ENCODE measurements around the gene DPY19L1. TPM values are rescaled to one million over a fixed set of nuclear protein-coding genes. Genes with fewer than 3 reads are reported as not detected.
"Not testable (repeated sequence)": the region's sequence is repeated elsewhere in the genome, so short reads cannot be mapped to it uniquely, and the experiment has no call there.

Gene DPY19L1
- total RNA-seq, 3 donors from 2014 or later: 5.7 to 7.4 (median 7.0) TPM

DNA sequence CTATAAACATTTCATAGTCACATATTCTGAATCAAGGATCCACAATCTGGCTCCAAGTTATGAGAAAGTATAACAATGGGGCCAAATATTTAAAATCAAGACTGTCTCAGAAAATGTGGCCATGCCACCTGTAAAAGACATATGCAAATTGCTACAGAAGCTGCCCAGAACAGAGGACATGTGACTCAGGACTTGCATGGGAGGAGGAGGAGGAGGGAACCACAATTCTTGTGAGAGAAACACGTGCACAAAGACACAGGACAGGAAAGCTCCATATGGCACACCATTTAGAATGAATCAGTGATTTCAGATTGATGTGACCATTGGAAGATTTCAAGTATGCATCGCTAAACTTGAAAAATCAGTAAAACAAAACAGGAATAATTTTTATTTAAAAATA lies 133.4 kb downstream of the DPY19L1 start:
- peaks cover 26% of the 10 kb centered on the region for H3K27me3 Mint-ChIP-seq (ENCODE audit: low read depth)
- not testable (repeated sequence) for H3K4me1 Mint-ChIP-seq (ENCODE audit: low read depth); DNase-seq; ATAC-seq; H3K9me3 Mint-ChIP-seq; H3K36me3 Mint-ChIP-seq (ENCODE audit: insufficient read depth); H3K4me3 Mint-ChIP-seq

GRCh38 chr7:34902182-34902581 lies 135.1 kb downstream of the DPY19L1 start:
- Mint-ChIP-seq H3K27me3 (ENCODE audit: low read depth) (peaks cover 22% of the 10 kb centered on the region), H3K9me3 (no peaks in the 10 kb centered on the region), H3K4me1 (ENCODE audit: low read depth) (no peaks in the 10 kb centered on the region), H3K4me3 (no peak overlapping the region), H3K36me3 (ENCODE audit: insufficient read depth) (no peaks in the 10 kb centered on the region)
- DNase-seq (no peak), ATAC-seq (no peak)

DNA sequence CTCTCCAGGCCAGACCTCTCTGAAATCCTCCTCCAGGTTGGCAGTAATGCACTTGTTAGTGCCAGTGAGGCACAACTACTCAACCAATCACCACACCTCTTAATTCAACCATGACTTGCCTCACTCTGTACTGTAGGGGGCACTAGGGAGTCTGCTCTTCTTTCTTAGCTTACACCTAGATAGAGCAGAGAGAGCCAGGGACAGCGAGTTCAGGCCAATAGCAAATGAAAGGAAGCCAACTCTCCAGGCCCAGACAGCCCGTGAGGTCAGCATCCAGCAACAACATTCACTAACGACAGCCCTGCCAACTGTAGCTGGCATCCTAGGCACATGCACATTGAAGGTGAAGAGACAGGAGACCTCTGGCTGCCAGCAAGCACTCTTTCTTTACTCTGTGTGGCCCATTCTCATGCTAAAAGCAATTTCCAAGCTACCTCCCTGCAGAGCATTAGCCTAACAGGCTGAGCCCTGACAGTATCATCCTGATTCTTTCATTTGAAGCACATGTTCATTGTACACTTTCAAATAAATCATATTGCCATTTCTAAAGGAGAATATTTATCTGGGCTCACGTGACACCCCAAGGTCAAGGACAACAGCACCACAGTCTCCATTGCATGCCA lies 136.3 kb downstream of the DPY19L1 start:
- no peak for DNase-seq
- peaks cover 16% of the 10 kb centered on the region for H3K27me3 Mint-ChIP-seq (ENCODE audit: low read depth)
- peaks cover 2% of the 10 kb centered on the region for H3K9me3 Mint-ChIP-seq
- ATAC-seq: no peak
- H3K36me3 Mint-ChIP-seq (ENCODE audit: insufficient read depth): no peaks in the 10 kb centered on the region
- no peaks in the 10 kb centered on the region for H3K4me1 Mint-ChIP-seq (ENCODE audit: low read depth)
- H3K4me3 Mint-ChIP-seq: no peak overlapping the region

GRCh38 chr7:34895202-34895601 lies 142.1 kb downstream of the DPY19L1 start:
- DNase-seq (no peak), ATAC-seq (no peak)
- H3K36me3 Mint-ChIP-seq (ENCODE audit: insufficient read depth): no peaks in the 10 kb centered on the region
- H3K27me3 Mint-ChIP-seq (ENCODE audit: low read depth): peaks cover 11% of the 10 kb centered on the region
- H3K4me3 Mint-ChIP-seq: no peak overlapping the region
- peaks cover 17% of the 10 kb centered on the region for H3K9me3 Mint-ChIP-seq
- H3K4me1 Mint-ChIP-seq (ENCODE audit: low read depth): no peaks in the 10 kb centered on the region

- Mint-ChIP-seq H3K27me3 (ENCODE audit: low read depth) (peaks cover 13% of the 10 kb centered on the region), H3K4me1 (ENCODE audit: low read depth) (no peaks in the 10 kb centered on the region), H3K36me3 (ENCODE audit: insufficient read depth) (no peaks in the 10 kb centered on the region), H3K9me3 (peaks cover 9% of the 10 kb centered on the region), H3K4me3 (no peak overlapping the region)
- DNase-seq (no peak), ATAC-seq (no peak)
These were observed 147.3 kb downstream of the DPY19L1 start for GRCh38 chr7:34889951-34890350.

DNA sequence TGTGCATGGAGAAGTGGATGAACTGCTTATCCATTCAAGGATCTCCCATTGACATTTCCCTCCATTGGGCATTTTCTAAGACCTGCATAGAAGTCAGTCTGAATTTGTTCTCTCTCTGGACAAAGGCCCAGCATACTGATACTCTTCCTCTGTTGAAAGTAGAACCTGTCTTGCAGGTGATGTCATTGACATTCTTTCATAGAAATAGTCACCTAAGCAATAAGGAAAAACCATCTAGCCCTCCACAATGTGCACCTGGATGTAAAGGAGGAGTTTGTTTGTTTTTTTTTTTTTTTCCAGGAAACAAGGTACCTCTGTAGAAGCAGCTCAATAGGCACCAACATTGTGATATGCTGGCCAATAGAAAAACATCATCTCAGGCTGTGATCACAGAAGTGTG lies 150.4 kb downstream of the DPY19L1 start:
- no peak for DNase-seq
- Mint-ChIP-seq H3K4me1 (ENCODE audit: low read depth) (no peaks in the 10 kb centered on the region), H3K27me3 (ENCODE audit: low read depth) (peaks cover 13% of the 10 kb centered on the region), H3K4me3 (no peak overlapping the region), H3K9me3 (peaks cover 13% of the 10 kb centered on the region), H3K36me3 (ENCODE audit: insufficient read depth) (no peaks in the 10 kb centered on the region)
- ATAC-seq: no peak

GRCh38 chr7:34883855-34884254 lies 153.4 kb downstream of the DPY19L1 start:
- H3K9me3 Mint-ChIP-seq: peaks cover 14% of the 10 kb centered on the region
- H3K4me1 Mint-ChIP-seq (ENCODE audit: low read depth): not testable (repeated sequence)

GRCh38 chr7:34879871-34880270 lies 157.4 kb downstream of the DPY19L1 start:
- H3K4me1 Mint-ChIP-seq (ENCODE audit: low read depth): no peaks in the 10 kb centered on the region
- no peaks in the 10 kb centered on the region for H3K36me3 Mint-ChIP-seq (ENCODE audit: insufficient read depth)
- H3K9me3 Mint-ChIP-seq: peaks cover 14% of the 10 kb centered on the region
- no peak overlapping the region for H3K4me3 Mint-ChIP-seq
- ATAC-seq: no peak
- DNase-seq: no peak
- H3K27me3 Mint-ChIP-seq (ENCODE audit: low read depth): peaks cover 2% of the 10 kb centered on the region

More at GRCh38 chr7:34883855-34884254, 153.4 kb downstream of the DPY19L1 start:
- H3K27me3 Mint-ChIP-seq (ENCODE audit: low read depth); H3K4me3 Mint-ChIP-seq; ATAC-seq; H3K36me3 Mint-ChIP-seq (ENCODE audit: insufficient read depth); DNase-seq: not testable (repeated sequence)

- not testable (repeated sequence) for H3K4me1 Mint-ChIP-seq (ENCODE audit: low read depth); DNase-seq; H3K36me3 Mint-ChIP-seq (ENCODE audit: insufficient read depth); H3K27me3 Mint-ChIP-seq (ENCODE audit: low read depth); H3K4me3 Mint-ChIP-seq; ATAC-seq
- H3K9me3 Mint-ChIP-seq: peaks cover 13% of the 10 kb centered on the region
These were observed 158.1 kb downstream of the DPY19L1 start for GRCh38 chr7:34878944-34879735.

Other genes starting within 250 kb of the DPY19L1 start
- gene TBX20, start 216.6 kb upstream of the DPY19L1 start, total RNA-seq: under 1 TPM in 2 of 3 donors, not detected in 1; 0.14 to 0.28 TPM

All from activated T-cell treated with anti-CD3 and anti-CD28 coated beads, Interleukin-2, amount 50 U/mL, for 4 hours (primary cell).